Spleen (tissue), 11 donors: ENCODE data around the gene PAX3. TPM values are rescaled to one million over a fixed set of nuclear protein-coding genes. Genes with fewer than 3 reads are reported as not detected.
A peak's percentile ranks its signal among the peaks of the same experiment; 100 is the strongest.

Experiments used
- DNase-seq: peaks from one replicate; pipeline ENCODE4 v3.0.0-alpha.2; 2020
- H3K27ac ChIP-seq, 8 donors: fragments of 200-600 bp; sonication (generic) in 7 of 8; 1 replicate in 4 of 8; 2 replicates in 4 of 8; pipeline versions ENCODE4 v1.5.0 to v1.8.0; 2016 to 2021; ENCODE audit warnings: inconsistent platforms in 4 of 8, mild to moderate bottlenecking in 4 of 8, moderate library complexity in 1 of 8
- H3K27me3 ChIP-seq, 7 donors: fragments of 200-600 bp; sonication (generic) in 6 of 7; replicated peaks in 1 of 7; 1 replicate in 4 of 7; 2 replicates in 3 of 7; pipeline versions ENCODE4 v1.5.0 to v1.8.0; 2016 to 2021; ENCODE audit warnings: inconsistent platforms in 3 of 7, mild to moderate bottlenecking in 1 of 7
- H3K36me3 ChIP-seq, 6 donors: fragments of 200-600 bp; sonication (generic) in 5 of 6; 1 replicate in 4 of 6; 2 replicates in 2 of 6; pipeline versions ENCODE4 v1.5.0 to v1.8.0; 2016 to 2021; ENCODE audit warnings: inconsistent platforms in 2 of 6
- H3K4me1 ChIP-seq, 6 donors: fragments of 200-600 bp; sonication (generic) in 5 of 6; 1 replicate in 3 of 6; 2 replicates in 3 of 6; pipeline versions ENCODE4 v1.5.0 to v1.8.0; 2016 to 2021; ENCODE audit warnings: inconsistent platforms in 3 of 6
- H3K4me3 ChIP-seq, 8 donors: fragments of 200-600 bp; sonication (generic) in 7 of 8; 1 replicate in 4 of 8; 2 replicates in 4 of 8; pipeline versions ENCODE4 v1.5.0 to v1.8.0; 2016 to 2021; ENCODE audit warnings: inconsistent platforms in 4 of 8, mild to moderate bottlenecking in 4 of 8, moderate library complexity in 2 of 8
- H3K9me3 ChIP-seq, 8 donors: fragments of 200-600 bp; sonication (generic) in 7 of 8; 1 replicate in 4 of 8; 2 replicates in 4 of 8; pipeline versions ENCODE4 v1.5.0 to v1.8.0; 2016 to 2021; ENCODE audit warnings: inconsistent platforms in 4 of 8
- CTCF ChIP-seq, 11 experiments: fragments of 200-600 bp in 7 of 11; fragments of 450-650 bp in 4 of 11; sonication (generic) in 4 of 11; IDR thresholded peaks in 8 of 11; conservative IDR thresholded peaks in 3 of 11; 1 replicate in 7 of 11; 2 replicates in 4 of 11; pipeline versions ENCODE4 v1.4.0 to v1.8.0; 2016 to 2021; ENCODE audit warnings: antibody characterized with exemption in 11 of 11, inconsistent platforms in 4 of 11, mild to moderate bottlenecking in 1 of 11
- POLR2A ChIP-seq, 3 donors: fragments of 450-650 bp; IDR thresholded peaks; one replicate each; pipeline ENCODE4 v1.5.1; 2017; ENCODE audit warnings: antibody characterized with exemption in 3 of 3, mild to moderate bottlenecking in 1 of 3
- POLR2AphosphoS5 ChIP-seq, 3 donors: sonication (generic); formaldehyde crosslinking; IDR thresholded peaks; one replicate each; pipeline ENCODE4 v1.5.1; 2017; ENCODE audit warnings: antibody characterized with exemption in 3 of 3
- WGBS, 5 donors: extraction: QIAGEN DNeasy Blood & Tissue Kit in 3 of 5; methylation state at CpG; one replicate each; pipeline versions ENCODE4 v1.1.5 to v1.1.7; 2013 to 2018; 5-methylcytosine and 5-hydroxymethylcytosine counted together
- intact Hi-C: fragments of 100-400 bp; cut with DNase I; formaldehyde crosslinking; loops from one replicate; pipeline ENCODE4 v1.15.0; 2023; ENCODE audit warnings: low total_unique reads
- polyA plus RNA-seq, 3 donors: library from polyadenylated mRNA; stranded (reverse); fragments of 200-250 nt; gene quantifications; one replicate each; pipeline ENCODE4 v1.2.1, GENCODE V29; 2013
- total RNA-seq, 7 donors: library from RNA; depleted of rRNA in 3 of 7; stranded (reverse); fragments of >200 nt in 3 of 7; fragmentation: NEBNext Ultra II Directional in 4 of 7; extraction: Animal tissue kit (Norgen Biotek cat#: 25700) in 4 of 7; gene quantifications; one replicate each; pipeline versions ENCODE4 v1.1.0 to v1.2.1, GENCODE V29; 2016 to 2021
- donor health status: healthy with polysubstance abuse.
- donor health status: DM: no; HTN: no; CAD: no; lungs with moderate emphysema.
- donor health status: DM: no; HTN: no; CAD: no.
- donor health status: Bipolar disorder and iron deficiency.
- donor health status: healthy.
- donor health status: DM: no; HTN: no; CAD: no.
- donor health status: DM: yes; HTN: yes; CAD: no.

The PAX3 gene
- total and polyA plus RNA-seq, 10 donors: 0.26 TPM; not detected in 9

GRCh38 chr2:222299906-222300725 lies 1.3 kb upstream of the PAX3 start:
- intact Hi-C loops: no loop called here
- H3K27me3 ChIP-seq: peaks cover 8 to 100% (median 99%) of the 10 kb centered on the region in 7 donors
- no peak for DNase-seq
- WGBS, 5 donors: 8 to 15% (median 8%) methylated on average over 20 of the region's 20 CpGs
- TF ChIP-seq POLR2AphosphoS5 (IDR thresholded peaks at IDR 0.05): no peak
- TF ChIP-seq POLR2A (IDR thresholded peaks at IDR 0.05): no peak
- TF ChIP-seq CTCF (IDR thresholded peaks at IDR 0.05 in 8 of 11, conservative IDR thresholded peaks at IDR 0.05 in 3 of 11): no peak
- H3K27ac ChIP-seq: no peak overlapping the region
- H3K4me3 ChIP-seq: no peak overlapping the region
- H3K4me1 ChIP-seq: peaks cover 15 to 85% (median 56%) of the 10 kb centered on the region in 6 donors
- H3K9me3 ChIP-seq: peaks cover 0 to 12% (median 0%) of the 10 kb centered on the region in 8 donors
- no peaks in the 10 kb centered on the region for H3K36me3 ChIP-seq

GRCh38 chr2:222298001-222298310 lies 842 bp downstream of the PAX3 start:
- WGBS, 5 donors: 6 to 14% (median 6%) methylated on average over 15 to 16 of the region's 16 CpGs
- peaks cover 8 to 100% (median 100%) of the 10 kb centered on the region in 7 donors for H3K27me3 ChIP-seq
- TF ChIP-seq CTCF (IDR thresholded peaks at IDR 0.05 in 8 of 11, conservative IDR thresholded peaks at IDR 0.05 in 3 of 11): no peak
- no peak for TF ChIP-seq POLR2A (IDR thresholded peaks at IDR 0.05)
- TF ChIP-seq POLR2AphosphoS5 (IDR thresholded peaks at IDR 0.05): no peak
- no peaks in the 10 kb centered on the region for H3K36me3 ChIP-seq
- H3K27ac ChIP-seq: no peak overlapping the region
- H3K4me3 ChIP-seq: peak overlapping the region in 1 of 8 donors; percentile 43
- H3K9me3 ChIP-seq: peaks cover 0 to 12% (median 0%) of the 10 kb centered on the region in 8 donors
- DNase-seq: no peak
- intact Hi-C loops: no loop called here
- peaks cover 9 to 80% (median 49%) of the 10 kb centered on the region in 6 donors for H3K4me1 ChIP-seq

- Histone ChIP-seq H3K36me3 (no peaks in the 10 kb centered on the region), H3K9me3 (peaks cover 0 to 12% (median 0%) of the 10 kb centered on the region in 8 donors), H3K4me1 (peaks cover 9 to 78% (median 48%) of the 10 kb centered on the region in 6 donors), H3K27me3 (peaks cover 8 to 100% (median 100%) of the 10 kb centered on the region in 7 donors), H3K27ac (no peak overlapping the region), H3K4me3 (peak overlapping the region in 1 of 8 donors; percentile 61)
- 5 to 19% (median 8%) methylated on average over 5 to 6 of the region's 6 CpGs for WGBS, 5 donors
- intact Hi-C loops: no loop called here
- peak; percentile 56 for DNase-seq
- no peak for TF ChIP-seq POLR2AphosphoS5 (IDR thresholded peaks at IDR 0.05)
Measured at GRCh38 chr2:222297600-222297935, 1.2 kb downstream of the PAX3 start.

- Histone ChIP-seq H3K27ac (no peak overlapping the region), H3K9me3 (peaks cover 0 to 12% (median 0%) of the 10 kb centered on the region in 8 donors), H3K4me3 (peak overlapping the region in 1 of 8 donors; percentile 61), H3K36me3 (no peaks in the 10 kb centered on the region), H3K27me3 (peaks cover 8 to 100% (median 100%) of the 10 kb centered on the region in 7 donors), H3K4me1 (peaks cover 9 to 73% (median 46%) of the 10 kb centered on the region in 6 donors)
- TF ChIP-seq CTCF (IDR thresholded peaks at IDR 0.05 in 8 of 11, conservative IDR thresholded peaks at IDR 0.05 in 3 of 11): no peak
- peak in 1 of 3 donors; percentile 43 for TF ChIP-seq POLR2AphosphoS5 (IDR thresholded peaks at IDR 0.05)
- no peak for TF ChIP-seq POLR2A (IDR thresholded peaks at IDR 0.05)
- peak; percentile 76 for DNase-seq
- WGBS, 5 donors: 4 to 8% (median 7%) methylated on average over 36 of the region's 36 CpGs
- intact Hi-C loops: no loop called here
Measured at GRCh38 chr2:222296911-222297599, 1.7 kb downstream of the PAX3 start.
